RWPE1 (cell line): ENCODE data around the gene ZNF282.
A peak's percentile ranks its signal among the peaks of the same experiment; 100 is the strongest.
"Not testable (repeated sequence)": the region's sequence is repeated elsewhere in the genome, so short reads cannot be mapped to it uniquely, and the experiment has no call there.

Source experiments
- CTCF ChIA-PET: fragments of 350-600 bp; sonication (Branson Sonifier 250); formaldehyde crosslinking; extraction: SDS; loops from one replicate; lab custom pipeline; 2021; lab: Yijun Ruan, JAX
- POLR2A ChIA-PET: fragments of 400-600 bp; formaldehyde crosslinking; extraction: SDS; loops from one replicate; lab custom pipeline; 2020; ENCODE audit warnings: antibody characterized with exemption; ENCODE audit not compliant: low non-redundant PET; lab: Yijun Ruan, JAX
- DNase-seq: peaks from one replicate; pipeline ENCODE4 v3.0.0; 2012; ENCODE audit warnings: low spot score
- H3K27ac ChIP-seq: fragments of 450-650 bp; 2 replicates; pipeline ENCODE4 v1.5.1; 2017
- CTCF ChIP-seq: fragments of 450-650 bp; conservative IDR thresholded peaks from 2 replicates; pipeline ENCODE4 v1.5.1; 2017; ENCODE audit warnings: low read depth, mild to moderate bottlenecking

The ZNF282 gene

GRCh38 chr7:149226840-149227494 is 31.6 kb downstream of the ZNF282 start:
- H3K27ac ChIP-seq: peak overlapping the region; percentile 43
- POLR2A ChIA-PET: no interaction called here
- DNase-seq: no peak
- no peak for TF ChIP-seq CTCF
- CTCF ChIA-PET: no interaction called here

GRCh38 chr7:149228831-149229471 is 33.6 kb downstream of the ZNF282 start:
- no peak for DNase-seq
- no peak for TF ChIP-seq CTCF
- no peak overlapping the region for H3K27ac ChIP-seq
- ChIA-PET POLR2A (no interaction called here), CTCF (interaction anchor here (0.7 kb wide), 2 partner anchors 17 to 81 kb away, joined by 3 to 4 read pairs; no protein-coding TSS in a partner anchor)

- ChIA-PET POLR2A (no interaction called here), CTCF (no interaction called here)
- no peak for DNase-seq
- no peak for TF ChIP-seq CTCF
- H3K27ac ChIP-seq: no peak overlapping the region
Observed at GRCh38 chr7:149229526-149229925, 34.2 kb downstream of the ZNF282 start.

- CTCF ChIA-PET: no interaction called here
Observed at GRCh38 chr7:149232362-149232761, 37.0 kb downstream of the ZNF282 start.

GRCh38 chr7:149233655-149234204 is 38.4 kb downstream of the ZNF282 start:
- peak overlapping the region; percentile 94 for H3K27ac ChIP-seq
- DNase-seq: peak; percentile 75
- CTCF ChIA-PET, POLR2A ChIA-PET: not testable (repeated sequence)

More at GRCh38 chr7:149232362-149232761, 37.0 kb downstream of the ZNF282 start:
- DNase-seq: no peak
- POLR2A ChIA-PET: no interaction called here
- TF ChIP-seq CTCF: no peak
- H3K27ac ChIP-seq: peak overlapping the region; percentile 94

- no peak for TF ChIP-seq CTCF
- ChIA-PET CTCF (no interaction called here), POLR2A (no interaction called here)
- H3K27ac ChIP-seq: no peak overlapping the region
- DNase-seq: no peak
Observed at GRCh38 chr7:149237502-149237901, 42.2 kb downstream of the ZNF282 start.

- POLR2A ChIA-PET: no interaction called here
- CTCF ChIA-PET: no interaction called here
- no peak for TF ChIP-seq CTCF
- no peak overlapping the region for H3K27ac ChIP-seq
- DNase-seq: peak; percentile 36
Observed at GRCh38 chr7:149238051-149238450, 42.7 kb downstream of the ZNF282 start.
